Measurements from ENCODE around the gene ACSS3. TPM values are rescaled to one million over a fixed set of nuclear protein-coding genes. Genes with fewer than 3 reads are reported as not detected.

The ACSS3 gene
- total and polyA plus RNA-seq, 4 donors: 18.2 to 94.3 (median 32.5) TPM

DNA sequence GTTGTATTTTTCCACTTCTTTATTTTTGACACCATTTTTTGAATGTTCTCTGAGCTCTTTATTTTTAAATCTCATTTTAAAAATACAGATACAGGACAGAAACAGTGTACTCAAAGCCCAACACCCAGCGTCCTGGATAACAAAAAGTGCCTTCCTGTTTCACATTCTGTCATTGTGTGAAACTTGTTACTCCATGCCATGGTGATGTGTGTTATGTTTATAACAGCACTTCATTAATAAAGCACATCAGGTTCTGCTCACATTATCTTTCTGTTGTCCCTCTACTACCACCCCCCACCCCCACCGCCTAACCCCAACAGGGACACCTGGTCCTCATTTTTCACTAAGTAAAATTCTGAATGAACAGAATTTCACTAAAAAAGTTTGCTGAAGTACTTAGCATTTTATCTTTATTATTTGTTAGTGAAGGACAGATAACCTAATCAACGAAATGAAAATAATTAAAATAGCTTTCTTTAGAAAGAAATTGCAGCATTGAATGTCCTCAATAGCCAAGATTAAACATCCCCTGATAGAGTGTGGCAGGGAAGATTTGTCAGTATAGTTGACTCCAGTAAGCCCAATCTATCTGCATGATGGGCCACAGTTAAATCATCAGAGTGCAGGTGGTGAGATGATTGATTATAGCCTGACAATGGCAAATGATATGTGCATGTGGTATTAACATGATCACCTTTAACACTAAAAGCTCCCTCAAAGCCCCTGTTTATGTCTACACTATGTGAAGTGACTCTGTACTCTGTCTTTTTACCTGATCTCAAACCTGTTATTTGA is 153.9 kb downstream of the ACSS3 start:
- Histone ChIP-seq H3K4me3 (ENCODE audit: low read depth in 1 of 3, low read length in 3 of 3) (no peak overlapping the region), H3K9ac (ENCODE audit: low read depth in 1 of 2, low read length in 2 of 2) (no peak overlapping the region), H3K27ac (ENCODE audit: low read depth in 1 of 2, low read length in 2 of 2) (no peak overlapping the region), H3K36me3 (ENCODE audit: control insufficient read depth in 4 of 4, insufficient read depth in 3 of 4, low read depth in 1 of 4, low read length in 3 of 4) (peaks cover 0 to 7% (median 3%) of the 10 kb centered on the region in 4 donors), H3K27me3 (ENCODE audit: control insufficient read depth in 4 of 4, insufficient read depth in 4 of 4, low read length in 3 of 4) (no peaks in the 10 kb centered on the region), H3K4me1 (ENCODE audit: control insufficient read depth in 4 of 4, insufficient read depth in 4 of 4, low read length in 3 of 4) (no peaks in the 10 kb centered on the region), H3K9me3 (ENCODE audit: control insufficient read depth in 4 of 4, low read length in 3 of 4) (no peaks in the 10 kb centered on the region)
- WGBS: 91% methylated on average over 3 of the region's 3 CpGs
- TF ChIP-seq, protein P1, sequence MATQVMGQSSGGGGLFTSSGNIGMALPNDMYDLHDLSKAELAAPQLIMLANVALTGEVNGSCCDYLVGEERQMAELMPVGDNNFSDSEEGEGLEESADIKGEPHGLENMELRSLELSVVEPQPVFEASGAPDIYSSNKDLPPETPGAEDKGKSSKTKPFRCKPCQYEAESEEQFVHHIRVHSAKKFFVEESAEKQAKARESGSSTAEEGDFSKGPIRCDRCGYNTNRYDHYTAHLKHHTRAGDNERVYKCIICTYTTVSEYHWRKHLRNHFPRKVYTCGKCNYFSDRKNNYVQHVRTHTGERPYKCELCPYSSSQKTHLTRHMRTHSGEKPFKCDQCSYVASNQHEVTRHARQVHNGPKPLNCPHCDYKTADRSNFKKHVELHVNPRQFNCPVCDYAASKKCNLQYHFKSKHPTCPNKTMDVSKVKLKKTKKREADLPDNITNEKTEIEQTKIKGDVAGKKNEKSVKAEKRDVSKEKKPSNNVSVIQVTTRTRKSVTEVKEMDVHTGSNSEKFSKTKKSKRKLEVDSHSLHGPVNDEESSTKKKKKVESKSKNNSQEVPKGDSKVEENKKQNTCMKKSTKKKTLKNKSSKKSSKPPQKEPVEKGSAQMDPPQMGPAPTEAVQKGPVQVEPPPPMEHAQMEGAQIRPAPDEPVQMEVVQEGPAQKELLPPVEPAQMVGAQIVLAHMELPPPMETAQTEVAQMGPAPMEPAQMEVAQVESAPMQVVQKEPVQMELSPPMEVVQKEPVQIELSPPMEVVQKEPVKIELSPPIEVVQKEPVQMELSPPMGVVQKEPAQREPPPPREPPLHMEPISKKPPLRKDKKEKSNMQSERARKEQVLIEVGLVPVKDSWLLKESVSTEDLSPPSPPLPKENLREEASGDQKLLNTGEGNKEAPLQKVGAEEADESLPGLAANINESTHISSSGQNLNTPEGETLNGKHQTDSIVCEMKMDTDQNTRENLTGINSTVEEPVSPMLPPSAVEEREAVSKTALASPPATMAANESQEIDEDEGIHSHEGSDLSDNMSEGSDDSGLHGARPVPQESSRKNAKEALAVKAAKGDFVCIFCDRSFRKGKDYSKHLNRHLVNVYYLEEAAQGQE (IDR thresholded peaks at IDR 0.05): no peak
- TF ChIP-seq EGR1 (IDR thresholded peaks at IDR 0.05; ENCODE audit: low read depth in 2 of 2): no peak
- no peak for TF ChIP-seq JUND (IDR thresholded peaks at IDR 0.05)
- TF ChIP-seq, protein P2, sequence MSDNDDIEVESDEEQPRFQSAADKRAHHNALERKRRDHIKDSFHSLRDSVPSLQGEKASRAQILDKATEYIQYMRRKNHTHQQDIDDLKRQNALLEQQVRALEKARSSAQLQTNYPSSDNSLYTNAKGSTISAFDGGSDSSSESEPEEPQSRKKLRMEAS (IDR thresholded peaks at IDR 0.05): no peak
- TF ChIP-seq, protein P3, sequence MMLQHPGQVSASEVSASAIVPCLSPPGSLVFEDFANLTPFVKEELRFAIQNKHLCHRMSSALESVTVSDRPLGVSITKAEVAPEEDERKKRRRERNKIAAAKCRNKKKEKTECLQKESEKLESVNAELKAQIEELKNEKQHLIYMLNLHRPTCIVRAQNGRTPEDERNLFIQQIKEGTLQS (IDR thresholded peaks at IDR 0.05): no peak
- no peak for TF ChIP-seq YY1 (IDR thresholded peaks at IDR 0.05)
- TF ChIP-seq GABPA (IDR thresholded peaks at IDR 0.05 in 1 of 2, conservative IDR thresholded peaks at IDR 0.05 in 1 of 2): no peak
- no peak for TF ChIP-seq SP1 (IDR thresholded peaks at IDR 0.05)
- no peak for TF ChIP-seq HNF4G (IDR thresholded peaks at IDR 0.05)
- TF ChIP-seq RXRA (IDR thresholded peaks at IDR 0.05): no peak
- no peak for DNase-seq (ENCODE audit: low spot score)

DNA sequence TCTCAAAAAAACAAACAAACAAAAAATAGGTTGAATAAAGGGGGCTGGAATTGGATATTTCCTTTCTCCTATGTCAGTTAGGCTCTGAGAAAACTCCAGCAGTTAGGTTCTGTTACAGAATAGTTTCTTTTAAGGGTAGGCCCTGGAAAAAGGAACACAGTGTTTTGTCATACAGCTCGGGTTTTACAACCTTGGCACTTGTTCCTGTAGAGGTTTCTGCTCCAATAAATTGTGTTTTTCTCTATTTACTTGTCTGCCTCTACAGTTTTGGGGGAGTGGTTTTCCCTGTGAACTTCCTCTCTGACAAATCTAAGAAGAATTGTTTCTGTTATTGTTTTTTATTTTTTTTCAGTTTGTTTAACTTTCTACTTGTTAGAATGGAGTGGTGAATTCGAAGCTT is 167.6 kb downstream of the ACSS3 start:
- H3K9ac ChIP-seq (ENCODE audit: low read depth in 1 of 2, low read length in 2 of 2): no peak overlapping the region
- TF ChIP-seq FOXA2 (IDR thresholded peaks at IDR 0.05): no peak
- TF ChIP-seq HNF4A (conservative IDR thresholded peaks at IDR 0.05): no peak
- TF ChIP-seq FOXA1 (IDR thresholded peaks at IDR 0.05): no peak
- no peak for TF ChIP-seq TAF1 (conservative IDR thresholded peaks at IDR 0.05)
- TF ChIP-seq RAD21 (IDR thresholded peaks at IDR 0.05): no peak
- TF ChIP-seq, protein P4, sequence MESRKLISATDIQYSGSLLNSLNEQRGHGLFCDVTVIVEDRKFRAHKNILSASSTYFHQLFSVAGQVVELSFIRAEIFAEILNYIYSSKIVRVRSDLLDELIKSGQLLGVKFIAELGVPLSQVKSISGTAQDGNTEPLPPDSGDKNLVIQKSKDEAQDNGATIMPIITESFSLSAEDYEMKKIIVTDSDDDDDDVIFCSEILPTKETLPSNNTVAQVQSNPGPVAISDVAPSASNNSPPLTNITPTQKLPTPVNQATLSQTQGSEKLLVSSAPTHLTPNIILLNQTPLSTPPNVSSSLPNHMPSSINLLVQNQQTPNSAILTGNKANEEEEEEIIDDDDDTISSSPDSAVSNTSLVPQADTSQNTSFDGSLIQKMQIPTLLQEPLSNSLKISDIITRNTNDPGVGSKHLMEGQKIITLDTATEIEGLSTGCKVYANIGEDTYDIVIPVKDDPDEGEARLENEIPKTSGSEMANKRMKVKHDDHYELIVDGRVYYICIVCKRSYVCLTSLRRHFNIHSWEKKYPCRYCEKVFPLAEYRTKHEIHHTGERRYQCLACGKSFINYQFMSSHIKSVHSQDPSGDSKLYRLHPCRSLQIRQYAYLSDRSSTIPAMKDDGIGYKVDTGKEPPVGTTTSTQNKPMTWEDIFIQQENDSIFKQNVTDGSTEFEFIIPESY (IDR thresholded peaks at IDR 0.05): no peak
- TF ChIP-seq RXRA (IDR thresholded peaks at IDR 0.05): no peak
- no peak for TF ChIP-seq EGR1 (IDR thresholded peaks at IDR 0.05; ENCODE audit: low read depth in 2 of 2)
- no peak for TF ChIP-seq NR2F2 (IDR thresholded peaks at IDR 0.05)
- TF ChIP-seq, protein P2 (IDR thresholded peaks at IDR 0.05): no peak
- TF ChIP-seq GABPA (IDR thresholded peaks at IDR 0.05 in 1 of 2, conservative IDR thresholded peaks at IDR 0.05 in 1 of 2): no peak
- no peak for TF ChIP-seq YY1 (IDR thresholded peaks at IDR 0.05)
- H3K27ac ChIP-seq (ENCODE audit: low read depth in 1 of 2, low read length in 2 of 2): no peak overlapping the region
- H3K4me1 ChIP-seq (ENCODE audit: control insufficient read depth in 4 of 4, insufficient read depth in 4 of 4, low read length in 3 of 4): no peaks in the 10 kb centered on the region
- DNase-seq (ENCODE audit: low spot score): no peak
- H3K4me3 ChIP-seq (ENCODE audit: low read depth in 1 of 3, low read length in 3 of 3): no peak overlapping the region
- WGBS: 65% methylated on average over 2 of the region's 2 CpGs
- H3K27me3 ChIP-seq (ENCODE audit: control insufficient read depth in 4 of 4, insufficient read depth in 4 of 4, low read length in 3 of 4): no peaks in the 10 kb centered on the region
- no peaks in the 10 kb centered on the region for H3K9me3 ChIP-seq (ENCODE audit: control insufficient read depth in 4 of 4, low read length in 3 of 4)
- no peaks in the 10 kb centered on the region for H3K36me3 ChIP-seq (ENCODE audit: control insufficient read depth in 4 of 4, insufficient read depth in 3 of 4, low read depth in 1 of 4, low read length in 3 of 4)

All from liver (tissue), 9 donors.